A549 (cell line): ENCODE data around the gene CDADC1.

Source experiments
- MAX ChIP-seq: IDR thresholded peaks from 2 replicates; pipeline ENCODE4 v1.6.1; 2012
- MYC ChIP-seq: IDR thresholded peaks from 2 replicates; pipeline ENCODE4 v1.6.1; 2012; ENCODE audit warnings: mild to moderate bottlenecking, inconsistent platforms, low read length, improper control_type of control experiment, borderline replicate concordance
- POLR2A ChIP-seq: IDR thresholded peaks from 2 replicates; pipeline ENCODE4 v1.6.1; 2012; ENCODE audit warnings: mild to moderate bottlenecking, low read length
- ZNF302 ChIP-seq: fragments of 250-450 bp; sonication (Bioruptor Pico); IDR thresholded peaks from 2 replicates; pipeline ENCODE4 v1.9.0; 2021; ENCODE audit warnings: inconsistent platforms, mild to moderate bottlenecking, moderate library complexity
- TF ChIP-seq, protein P1 (sequence below): fragments of 200-600 bp; sonication (generic); IDR thresholded peaks from 2 replicates; pipeline ENCODE4 v1.6.1; 2016; ENCODE audit warnings: antibody characterized with exemption, mild to moderate bottlenecking, moderate library complexity

GRCh38 chr13:49308097-49308875 lies 60.6 kb downstream of the CDADC1 start:
- TF ChIP-seq ZNF302 (CRISPR knock-in tag) (no peak), MYC (no peak), POLR2A (no peak), MAX (no peak)
- TF ChIP-seq, protein P1, sequence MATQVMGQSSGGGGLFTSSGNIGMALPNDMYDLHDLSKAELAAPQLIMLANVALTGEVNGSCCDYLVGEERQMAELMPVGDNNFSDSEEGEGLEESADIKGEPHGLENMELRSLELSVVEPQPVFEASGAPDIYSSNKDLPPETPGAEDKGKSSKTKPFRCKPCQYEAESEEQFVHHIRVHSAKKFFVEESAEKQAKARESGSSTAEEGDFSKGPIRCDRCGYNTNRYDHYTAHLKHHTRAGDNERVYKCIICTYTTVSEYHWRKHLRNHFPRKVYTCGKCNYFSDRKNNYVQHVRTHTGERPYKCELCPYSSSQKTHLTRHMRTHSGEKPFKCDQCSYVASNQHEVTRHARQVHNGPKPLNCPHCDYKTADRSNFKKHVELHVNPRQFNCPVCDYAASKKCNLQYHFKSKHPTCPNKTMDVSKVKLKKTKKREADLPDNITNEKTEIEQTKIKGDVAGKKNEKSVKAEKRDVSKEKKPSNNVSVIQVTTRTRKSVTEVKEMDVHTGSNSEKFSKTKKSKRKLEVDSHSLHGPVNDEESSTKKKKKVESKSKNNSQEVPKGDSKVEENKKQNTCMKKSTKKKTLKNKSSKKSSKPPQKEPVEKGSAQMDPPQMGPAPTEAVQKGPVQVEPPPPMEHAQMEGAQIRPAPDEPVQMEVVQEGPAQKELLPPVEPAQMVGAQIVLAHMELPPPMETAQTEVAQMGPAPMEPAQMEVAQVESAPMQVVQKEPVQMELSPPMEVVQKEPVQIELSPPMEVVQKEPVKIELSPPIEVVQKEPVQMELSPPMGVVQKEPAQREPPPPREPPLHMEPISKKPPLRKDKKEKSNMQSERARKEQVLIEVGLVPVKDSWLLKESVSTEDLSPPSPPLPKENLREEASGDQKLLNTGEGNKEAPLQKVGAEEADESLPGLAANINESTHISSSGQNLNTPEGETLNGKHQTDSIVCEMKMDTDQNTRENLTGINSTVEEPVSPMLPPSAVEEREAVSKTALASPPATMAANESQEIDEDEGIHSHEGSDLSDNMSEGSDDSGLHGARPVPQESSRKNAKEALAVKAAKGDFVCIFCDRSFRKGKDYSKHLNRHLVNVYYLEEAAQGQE, result no peak
